ENCODE results near the gene ADORA1. TPM values are rescaled to one million over a fixed set of nuclear protein-coding genes. Genes with fewer than 3 reads are reported as not detected.

Gene ADORA1
- total and polyA plus RNA-seq, 2 of the 13 experiments (the other 11 are each of a cell fraction or from before 2014, with no cell fraction given), result 0.11 TPM; not detected in 1

- no peak for TF ChIP-seq ZBTB44 (CRISPR knock-in tag; IDR thresholded peaks at IDR 0.05)
- no peak for TF ChIP-seq ZNF562 (CRISPR knock-in tag; IDR thresholded peaks at IDR 0.05; ENCODE audit: borderline replicate concordance)
- no peak for TF ChIP-seq CENPX (CRISPR knock-in tag; IDR thresholded peaks at IDR 0.05)
- TF ChIP-seq HOXA3 (CRISPR knock-in tag; IDR thresholded peaks at IDR 0.05), result no peak
- no peak for TF ChIP-seq ELK4 (CRISPR knock-in tag; IDR thresholded peaks at IDR 0.05; ENCODE audit: borderline replicate concordance)
- TF ChIP-seq ZBTB39 (CRISPR knock-in tag; IDR thresholded peaks at IDR 0.05), result no peak
- TF ChIP-seq KIAA2018 (CRISPR knock-in tag; IDR thresholded peaks at IDR 0.05; ENCODE audit: borderline replicate concordance), result no peak
- no peak for TF ChIP-seq ZNF276 (CRISPR knock-in tag; IDR thresholded peaks at IDR 0.05; ENCODE audit: low read depth)
Observed at GRCh38 chr1:203124546-203125317, 2.8 kb upstream of the ADORA1 start (continued).

All from HepG2 (cell line).